D721Med (cell line): Measurements from ENCODE around the gene NDUFAF5.

Experiments used
- DNase-seq: peaks from one replicate; pipeline ENCODE4 v3.0.0; 2011; ENCODE audit warnings: low spot score; ENCODE audit not compliant: insufficient read length
- FAIRE-seq: peaks from 2 replicates; lab custom pipeline; 2011; peaks lifted over from hg19 to GRCh38; lab: Jason Lieb, UNC
- CTCF ChIP-seq: IDR thresholded peaks from 2 replicates; pipeline ENCODE4 v1.5.1; 2012; ENCODE audit warnings: mild to moderate bottlenecking, control low read depth; ENCODE audit not compliant: insufficient read depth; ENCODE audit errors: missing control alignments

Gene NDUFAF5

GRCh38 chr20:13791540-13792459, 7.0 kb downstream of the NDUFAF5 start:
- no peak for FAIRE-seq
- no peak for DNase-seq
- no peak for TF ChIP-seq CTCF

- DNase-seq (no peak), FAIRE-seq (no peak)
- TF ChIP-seq CTCF: no peak
Observed at GRCh38 chr20:13793001-13793400, 8.2 kb downstream of the NDUFAF5 start.

- DNase-seq (no peak), FAIRE-seq (no peak)
- no peak for TF ChIP-seq CTCF
Observed at GRCh38 chr20:13794667-13795066, 9.8 kb downstream of the NDUFAF5 start.

- FAIRE-seq: no peak
- DNase-seq: no peak
Observed at GRCh38 chr20:13799040-13799439, 14.2 kb downstream of the NDUFAF5 start.

GRCh38 chr20:13799974-13800373, 15.1 kb downstream of the NDUFAF5 start:
- FAIRE-seq (no peak), DNase-seq (no peak)
- no peak for TF ChIP-seq CTCF

More at GRCh38 chr20:13799040-13799439, 14.2 kb downstream of the NDUFAF5 start:
- no peak for TF ChIP-seq CTCF

GRCh38 chr20:13800728-13801134, 15.9 kb downstream of the NDUFAF5 start:
- no peak for DNase-seq
- no peak for TF ChIP-seq CTCF
- no peak for FAIRE-seq

GRCh38 chr20:13809373-13809772, 24.5 kb downstream of the NDUFAF5 start:
- no peak for FAIRE-seq
- no peak for TF ChIP-seq CTCF

More at GRCh38 chr20:13809373-13809772, 24.5 kb downstream of the NDUFAF5 start:
- no peak for DNase-seq
